ENCODE measurements around the gene BYSL. TPM values are rescaled to one million over a fixed set of nuclear protein-coding genes. Genes with fewer than 3 reads are reported as not detected.

The BYSL gene
- total RNA-seq, 1 donor from 2014 or later: 17.4 TPM

GRCh38 chr6:41896281-41896680, 25.0 kb upstream of the BYSL start:
- Mint-ChIP-seq H3K27me3 (ENCODE audit: low read depth) (no peaks in the 10 kb centered on the region), H3K4me1 (ENCODE audit: low read depth) (peaks cover 8% of the 10 kb centered on the region), H3K27ac (ENCODE audit: unreplicated experiment) (peak overlapping the region; percentile 92), H3K4me3 (ENCODE audit: unreplicated experiment) (no peak overlapping the region), H3K36me3 (ENCODE audit: low read depth) (no peaks in the 10 kb centered on the region), H3K9me3 (ENCODE audit: low read depth) (no peaks in the 10 kb centered on the region)
- no peak for DNase-seq (ENCODE audit: low spot score)
- TF ChIP-seq CTCF (IDR thresholded peaks at IDR 0.05): no peak

- Mint-ChIP-seq H3K36me3 (ENCODE audit: low read depth) (peaks cover 12% of the 10 kb centered on the region), H3K27me3 (ENCODE audit: low read depth) (no peaks in the 10 kb centered on the region), H3K27ac (ENCODE audit: unreplicated experiment) (no peak overlapping the region), H3K9me3 (ENCODE audit: low read depth) (no peaks in the 10 kb centered on the region), H3K4me1 (ENCODE audit: low read depth) (peaks cover 6% of the 10 kb centered on the region), H3K4me3 (ENCODE audit: unreplicated experiment) (no peak overlapping the region)
- no peak for DNase-seq (ENCODE audit: low spot score)
- TF ChIP-seq CTCF (IDR thresholded peaks at IDR 0.05): no peak
Observed at GRCh38 chr6:41900861-41901260, 20.4 kb upstream of the BYSL start.

GRCh38 chr6:41901882-41902519, 19.3 kb upstream of the BYSL start:
- Mint-ChIP-seq H3K4me3 (ENCODE audit: unreplicated experiment) (no peak overlapping the region), H3K9me3 (ENCODE audit: low read depth) (no peaks in the 10 kb centered on the region), H3K27me3 (ENCODE audit: low read depth) (no peaks in the 10 kb centered on the region), H3K36me3 (ENCODE audit: low read depth) (peaks cover 12% of the 10 kb centered on the region), H3K27ac (ENCODE audit: unreplicated experiment) (no peak overlapping the region), H3K4me1 (ENCODE audit: low read depth) (no peaks in the 10 kb centered on the region)
- no peak for DNase-seq (ENCODE audit: low spot score)
- peak; percentile 45 for TF ChIP-seq CTCF (IDR thresholded peaks at IDR 0.05)

- TF ChIP-seq CTCF (IDR thresholded peaks at IDR 0.05): no peak
- no peak overlapping the region for H3K27ac Mint-ChIP-seq (ENCODE audit: unreplicated experiment)
- no peaks in the 10 kb centered on the region for H3K27me3 Mint-ChIP-seq (ENCODE audit: low read depth)
- no peaks in the 10 kb centered on the region for H3K9me3 Mint-ChIP-seq (ENCODE audit: low read depth)
- no peak for DNase-seq (ENCODE audit: low spot score)
- H3K4me3 Mint-ChIP-seq (ENCODE audit: unreplicated experiment): no peak overlapping the region
- no peaks in the 10 kb centered on the region for H3K4me1 Mint-ChIP-seq (ENCODE audit: low read depth)
- H3K36me3 Mint-ChIP-seq (ENCODE audit: low read depth): peaks cover 33% of the 10 kb centered on the region
Observed at GRCh38 chr6:41909727-41910126, 11.6 kb upstream of the BYSL start.

- H3K36me3 Mint-ChIP-seq (ENCODE audit: low read depth): peaks cover 20% of the 10 kb centered on the region
- H3K27ac Mint-ChIP-seq (ENCODE audit: unreplicated experiment): no peak overlapping the region
Observed at GRCh38 chr6:41914343-41914742, 7.0 kb upstream of the BYSL start.

More at GRCh38 chr6:41914343-41914742, 7.0 kb upstream of the BYSL start:
- no peak for DNase-seq (ENCODE audit: low spot score)
- H3K27me3 Mint-ChIP-seq (ENCODE audit: low read depth): no peaks in the 10 kb centered on the region
- H3K4me1 Mint-ChIP-seq (ENCODE audit: low read depth): peaks cover 17% of the 10 kb centered on the region
- H3K4me3 Mint-ChIP-seq (ENCODE audit: unreplicated experiment): no peak overlapping the region
- no peaks in the 10 kb centered on the region for H3K9me3 Mint-ChIP-seq (ENCODE audit: low read depth)
- TF ChIP-seq CTCF (IDR thresholded peaks at IDR 0.05): no peak

All from chondrocyte (in vitro differentiated cells).